Ovary (tissue), 3 donors: ENCODE results near the gene OGG1.

Experiments
- CTCF ChIP-seq, 3 donors: fragments of 450-650 bp in 2 of 3; fragments of 200-600 bp in 1 of 3; IDR thresholded peaks; one replicate each; pipeline versions ENCODE4 v1.5.1 to v1.8.0; 2016 to 2022; ENCODE audit warnings: antibody characterized with exemption in 3 of 3, mild to moderate bottlenecking in 1 of 3
- EP300 ChIP-seq: sonication (generic); formaldehyde crosslinking; IDR thresholded peaks from one replicate; pipeline ENCODE4 v1.6.1; 2017; ENCODE audit warnings: antibody characterized with exemption
- POLR2A ChIP-seq: fragments of 450-650 bp; IDR thresholded peaks from one replicate; pipeline ENCODE4 v1.6.1; 2017; ENCODE audit warnings: antibody characterized with exemption, mild to moderate bottlenecking, moderate library complexity
- donor health status: DM: no; HTN: no; CAD: no.

- TF ChIP-seq CTCF (IDR thresholded peaks at IDR 0.05) (no peak), POLR2A (no peak), EP300 (no peak)
Observed at GRCh38 chr3:9776896-9777693, 27.3 kb downstream of the OGG1 start.
